ENCODE measurements around the gene POLR3H.

POLR3H gene

GRCh38 chr22:41499624-41500280 lies 44.5 kb downstream of the POLR3H start:
- H3K27me3 ChIP-seq (ENCODE audit: insufficient read depth, low read length): no peaks in the 10 kb centered on the region
- no peak overlapping the region for H3K4me3 ChIP-seq (ENCODE audit: low read depth, low read length)
- peaks cover 6% of the 10 kb centered on the region for H3K4me1 ChIP-seq (ENCODE audit: control insufficient read depth, insufficient read depth, low read length, unreplicated experiment)
- no peak overlapping the region for H3K27ac ChIP-seq (ENCODE audit: low read depth, low read length)
- H3K79me2 ChIP-seq (ENCODE audit: control insufficient read depth, insufficient read depth, low read length, unreplicated experiment): peaks cover under 1% of the 10 kb centered on the region
- no peak overlapping the region for H2AFZ ChIP-seq (ENCODE audit: low read length, unreplicated experiment)
- H3K36me3 ChIP-seq (ENCODE audit: insufficient read depth, low read length): no peaks in the 10 kb centered on the region

- Histone ChIP-seq H3K36me3 (ENCODE audit: insufficient read depth, low read length) (no peaks in the 10 kb centered on the region), H3K4me1 (ENCODE audit: control insufficient read depth, insufficient read depth, low read length, unreplicated experiment) (no peaks in the 10 kb centered on the region), H3K4me3 (ENCODE audit: low read depth, low read length) (no peak overlapping the region), H3K27ac (ENCODE audit: low read depth, low read length) (no peak overlapping the region), H3K27me3 (ENCODE audit: insufficient read depth, low read length) (no peaks in the 10 kb centered on the region), H3K79me2 (ENCODE audit: control insufficient read depth, insufficient read depth, low read length, unreplicated experiment) (no peaks in the 10 kb centered on the region), H2AFZ (ENCODE audit: low read length, unreplicated experiment) (no peak overlapping the region)
These were observed 45.9 kb downstream of the POLR3H start for GRCh38 chr22:41498303-41498835.

- Histone ChIP-seq H3K27me3 (ENCODE audit: insufficient read depth, low read length) (no peaks in the 10 kb centered on the region), H3K27ac (ENCODE audit: low read depth, low read length) (no peak overlapping the region), H3K36me3 (ENCODE audit: insufficient read depth, low read length) (no peaks in the 10 kb centered on the region), H3K4me1 (ENCODE audit: control insufficient read depth, insufficient read depth, low read length, unreplicated experiment) (no peaks in the 10 kb centered on the region), H2AFZ (ENCODE audit: low read length, unreplicated experiment) (no peak overlapping the region), H3K79me2 (ENCODE audit: control insufficient read depth, insufficient read depth, low read length, unreplicated experiment) (peaks cover 9% of the 10 kb centered on the region), H3K4me3 (ENCODE audit: low read depth, low read length) (no peak overlapping the region)
These were observed 52.7 kb downstream of the POLR3H start for GRCh38 chr22:41491374-41492100.

- Histone ChIP-seq H3K4me3 (ENCODE audit: low read depth, low read length) (no peak overlapping the region), H3K79me2 (ENCODE audit: control insufficient read depth, insufficient read depth, low read length, unreplicated experiment) (peaks cover 12% of the 10 kb centered on the region), H3K36me3 (ENCODE audit: insufficient read depth, low read length) (no peaks in the 10 kb centered on the region), H3K27me3 (ENCODE audit: insufficient read depth, low read length) (no peaks in the 10 kb centered on the region), H2AFZ (ENCODE audit: low read length, unreplicated experiment) (no peak overlapping the region), H3K4me1 (ENCODE audit: control insufficient read depth, insufficient read depth, low read length, unreplicated experiment) (no peaks in the 10 kb centered on the region), H3K27ac (ENCODE audit: low read depth, low read length) (no peak overlapping the region)
These were observed 55.5 kb downstream of the POLR3H start for GRCh38 chr22:41488596-41489385.

GRCh38 chr22:41488076-41488475 lies 56.2 kb downstream of the POLR3H start:
- Histone ChIP-seq H3K4me1 (ENCODE audit: control insufficient read depth, insufficient read depth, low read length, unreplicated experiment) (no peaks in the 10 kb centered on the region), H3K36me3 (ENCODE audit: insufficient read depth, low read length) (no peaks in the 10 kb centered on the region), H3K79me2 (ENCODE audit: control insufficient read depth, insufficient read depth, low read length, unreplicated experiment) (peaks cover 16% of the 10 kb centered on the region), H3K27ac (ENCODE audit: low read depth, low read length) (no peak overlapping the region), H3K4me3 (ENCODE audit: low read depth, low read length) (no peak overlapping the region), H2AFZ (ENCODE audit: low read length, unreplicated experiment) (no peak overlapping the region), H3K27me3 (ENCODE audit: insufficient read depth, low read length) (no peaks in the 10 kb centered on the region)

GRCh38 chr22:41487037-41487935 lies 57.0 kb downstream of the POLR3H start:
- H3K27ac ChIP-seq (ENCODE audit: low read depth, low read length): no peak overlapping the region
- H3K4me3 ChIP-seq (ENCODE audit: low read depth, low read length): no peak overlapping the region
- no peaks in the 10 kb centered on the region for H3K27me3 ChIP-seq (ENCODE audit: insufficient read depth, low read length)
- H3K4me1 ChIP-seq (ENCODE audit: control insufficient read depth, insufficient read depth, low read length, unreplicated experiment): peaks cover 7% of the 10 kb centered on the region
- no peak overlapping the region for H2AFZ ChIP-seq (ENCODE audit: low read length, unreplicated experiment)
- peaks cover 16% of the 10 kb centered on the region for H3K79me2 ChIP-seq (ENCODE audit: control insufficient read depth, insufficient read depth, low read length, unreplicated experiment)
- no peaks in the 10 kb centered on the region for H3K36me3 ChIP-seq (ENCODE audit: insufficient read depth, low read length)

- H3K4me1 ChIP-seq (ENCODE audit: control insufficient read depth, insufficient read depth, low read length, unreplicated experiment): peaks cover 29% of the 10 kb centered on the region
- H3K36me3 ChIP-seq (ENCODE audit: insufficient read depth, low read length): no peaks in the 10 kb centered on the region
- no peak overlapping the region for H3K27ac ChIP-seq (ENCODE audit: low read depth, low read length)
- no peak overlapping the region for H2AFZ ChIP-seq (ENCODE audit: low read length, unreplicated experiment)
- H3K27me3 ChIP-seq (ENCODE audit: insufficient read depth, low read length): no peaks in the 10 kb centered on the region
- no peak overlapping the region for H3K4me3 ChIP-seq (ENCODE audit: low read depth, low read length)
- H3K79me2 ChIP-seq (ENCODE audit: control insufficient read depth, insufficient read depth, low read length, unreplicated experiment): peaks cover 34% of the 10 kb centered on the region
These were observed 59.2 kb downstream of the POLR3H start for GRCh38 chr22:41485033-41485432.

- no peaks in the 10 kb centered on the region for H3K27me3 ChIP-seq (ENCODE audit: insufficient read depth, low read length)
These were observed 61.8 kb downstream of the POLR3H start for GRCh38 chr22:41482319-41482935.

GRCh38 chr22:41481925-41482318 lies 62.3 kb downstream of the POLR3H start:
- no peaks in the 10 kb centered on the region for H3K36me3 ChIP-seq (ENCODE audit: insufficient read depth, low read length)
- peaks cover 43% of the 10 kb centered on the region for H3K79me2 ChIP-seq (ENCODE audit: control insufficient read depth, insufficient read depth, low read length, unreplicated experiment)
- H3K4me3 ChIP-seq (ENCODE audit: low read depth, low read length): no peak overlapping the region
- no peak overlapping the region for H2AFZ ChIP-seq (ENCODE audit: low read length, unreplicated experiment)
- peaks cover 43% of the 10 kb centered on the region for H3K4me1 ChIP-seq (ENCODE audit: control insufficient read depth, insufficient read depth, low read length, unreplicated experiment)
- H3K27ac ChIP-seq (ENCODE audit: low read depth, low read length): no peak overlapping the region
- no peaks in the 10 kb centered on the region for H3K27me3 ChIP-seq (ENCODE audit: insufficient read depth, low read length)

More at GRCh38 chr22:41482319-41482935, 61.8 kb downstream of the POLR3H start:
- H3K36me3 ChIP-seq (ENCODE audit: insufficient read depth, low read length): no peaks in the 10 kb centered on the region
- peaks cover 41% of the 10 kb centered on the region for H3K79me2 ChIP-seq (ENCODE audit: control insufficient read depth, insufficient read depth, low read length, unreplicated experiment)
- H3K27ac ChIP-seq (ENCODE audit: low read depth, low read length): peak overlapping the region; percentile 47
- no peak overlapping the region for H3K4me3 ChIP-seq (ENCODE audit: low read depth, low read length)
- peaks cover 43% of the 10 kb centered on the region for H3K4me1 ChIP-seq (ENCODE audit: control insufficient read depth, insufficient read depth, low read length, unreplicated experiment)
- no peak overlapping the region for H2AFZ ChIP-seq (ENCODE audit: low read length, unreplicated experiment)

All from ACC112 (cell line).